PC-3 (cell line): ENCODE data around the gene MIP. TPM values are rescaled to one million over a fixed set of nuclear protein-coding genes. Genes with fewer than 3 reads are reported as not detected.

Experiments
- ATAC-seq: fragments of 200-7000 bp; cut with Tn5 transposase; 2 replicates; pipeline ENCODE4 v1.9.1; 2020; ENCODE audit warnings: mild to moderate bottlenecking, moderate library complexity
- BruUV-seq: library from RNA; stranded (reverse); fragments of 400-500 nt; replicated peaks from 2 replicates; lab custom pipeline; 2021; lab: Mats Ljungman, UMichigan
- CTCF ChIA-PET: fragments of 300-600 bp; sonication (Branson Sonifier 250); formaldehyde crosslinking; loops from one replicate; lab custom pipeline; 2022; ENCODE audit warnings: antibody characterized with exemption; lab: Charles Lee
- POLR2A ChIA-PET: fragments of 300-600 bp; sonication (Branson Sonifier 250); formaldehyde crosslinking; loops from one replicate; lab custom pipeline; 2022; ENCODE audit warnings: antibody characterized with exemption; ENCODE audit not compliant: unreplicated experiment; lab: Charles Lee
- DNase-seq: peaks from one replicate; pipeline ENCODE4 v3.0.0-alpha.2; 2015
- H2AFZ ChIP-seq: fragments of 300-600 bp; sonication (generic); 2 replicates; pipeline ENCODE4 v1.6.0; 2016; ENCODE audit warnings: antibody characterized with exemption, low read length
- H3F3A ChIP-seq: fragments of 300-600 bp; sonication (generic); one replicate; pipeline ENCODE4 v1.6.0; 2017; ENCODE audit warnings: antibody characterized with exemption, low read length, control low read depth, mild to moderate bottlenecking; ENCODE audit not compliant: unreplicated experiment
- H3K27ac ChIP-seq: fragments of 300-600 bp; sonication (generic); 2 replicates; pipeline ENCODE4 v1.5.1; 2016; ENCODE audit warnings: mild to moderate bottlenecking, low read length
- H3K27me3 ChIP-seq: fragments of 300-600 bp; sonication (generic); 2 replicates; pipeline ENCODE4 v1.6.1; 2016; ENCODE audit warnings: low read length, mixed read lengths
- H3K36me3 ChIP-seq: fragments of 300-600 bp; sonication (generic); 2 replicates; pipeline ENCODE4 v1.6.1; 2016; ENCODE audit warnings: low read depth, mixed run types, low read length, mixed read lengths
- H3K4me1 ChIP-seq: fragments of 300-600 bp; sonication (generic); 2 replicates; pipeline ENCODE4 v1.5.1; 2016; ENCODE audit warnings: low read length; ENCODE audit not compliant: insufficient read depth
- H3K4me2 ChIP-seq: fragments of 300-600 bp; sonication (generic); 2 replicates; pipeline ENCODE4 v1.6.0; 2016; ENCODE audit warnings: low read length
- H3K4me3 ChIP-seq: fragments of 300-600 bp; sonication (generic); 2 replicates; pipeline ENCODE4 v1.5.1; 2016; ENCODE audit warnings: mild to moderate bottlenecking, low read length, mixed read lengths
- H3K79me2 ChIP-seq: fragments of 300-600 bp; sonication (generic); 2 replicates; pipeline ENCODE4 v1.6.1; 2017; ENCODE audit warnings: low read length, mixed read lengths
- H3K9ac ChIP-seq: fragments of 300-600 bp; sonication (generic); 2 replicates; pipeline ENCODE4 v1.6.0; 2016; ENCODE audit warnings: mild to moderate bottlenecking, low read length
- H3K9me2 ChIP-seq: fragments of 300-600 bp; sonication (generic); replicated peaks from 2 replicates; pipeline ENCODE4 v1.6.1; 2016; ENCODE audit warnings: mixed run types, low read length, mixed read lengths
- H3K9me3 ChIP-seq: fragments of 300-600 bp; sonication (generic); 2 replicates; pipeline ENCODE4 v1.6.1; 2016; ENCODE audit warnings: low read length, mixed read lengths
- H4K20me1 ChIP-seq: fragments of 300-600 bp; sonication (generic); 2 replicates; pipeline ENCODE4 v1.6.1; 2016; ENCODE audit warnings: low read length, mixed read lengths
- CTCF ChIP-seq: fragments of 300-600 bp; sonication (generic); conservative IDR thresholded peaks from 2 replicates; pipeline ENCODE4 v1.5.1; 2017; ENCODE audit warnings: antibody characterized with exemption, low read depth, mild to moderate bottlenecking, low read length
- EZH2 ChIP-seq: fragments of 300-600 bp; sonication (generic); IDR thresholded peaks from one replicate; pipeline ENCODE4 v1.6.1; 2017; ENCODE audit warnings: antibody characterized with exemption, mild to moderate bottlenecking, low read length; ENCODE audit not compliant: unreplicated experiment
- EZH2phosphoT487 ChIP-seq: fragments of 300-600 bp; sonication (generic); IDR thresholded peaks from 2 replicates; pipeline ENCODE4 v1.6.1; 2018; ENCODE audit warnings: mild to moderate bottlenecking, antibody characterized with exemption, low read length, borderline replicate concordance
- intact Hi-C: fragments of 100-400 bp; cut with micrococcal nuclease; formaldehyde crosslinking; loops from 2 replicates; pipeline ENCODE4 v1.9.0; 2023
- total RNA-seq: library from RNA; depleted of rRNA; stranded (reverse); fragments of >200 nt; gene quantifications from 2 replicates; pipeline ENCODE4 v1.2.3, GENCODE V29; 2014

MIP gene
- total RNA-seq, 1 experiment from 2014 or later: not detected

DNA sequence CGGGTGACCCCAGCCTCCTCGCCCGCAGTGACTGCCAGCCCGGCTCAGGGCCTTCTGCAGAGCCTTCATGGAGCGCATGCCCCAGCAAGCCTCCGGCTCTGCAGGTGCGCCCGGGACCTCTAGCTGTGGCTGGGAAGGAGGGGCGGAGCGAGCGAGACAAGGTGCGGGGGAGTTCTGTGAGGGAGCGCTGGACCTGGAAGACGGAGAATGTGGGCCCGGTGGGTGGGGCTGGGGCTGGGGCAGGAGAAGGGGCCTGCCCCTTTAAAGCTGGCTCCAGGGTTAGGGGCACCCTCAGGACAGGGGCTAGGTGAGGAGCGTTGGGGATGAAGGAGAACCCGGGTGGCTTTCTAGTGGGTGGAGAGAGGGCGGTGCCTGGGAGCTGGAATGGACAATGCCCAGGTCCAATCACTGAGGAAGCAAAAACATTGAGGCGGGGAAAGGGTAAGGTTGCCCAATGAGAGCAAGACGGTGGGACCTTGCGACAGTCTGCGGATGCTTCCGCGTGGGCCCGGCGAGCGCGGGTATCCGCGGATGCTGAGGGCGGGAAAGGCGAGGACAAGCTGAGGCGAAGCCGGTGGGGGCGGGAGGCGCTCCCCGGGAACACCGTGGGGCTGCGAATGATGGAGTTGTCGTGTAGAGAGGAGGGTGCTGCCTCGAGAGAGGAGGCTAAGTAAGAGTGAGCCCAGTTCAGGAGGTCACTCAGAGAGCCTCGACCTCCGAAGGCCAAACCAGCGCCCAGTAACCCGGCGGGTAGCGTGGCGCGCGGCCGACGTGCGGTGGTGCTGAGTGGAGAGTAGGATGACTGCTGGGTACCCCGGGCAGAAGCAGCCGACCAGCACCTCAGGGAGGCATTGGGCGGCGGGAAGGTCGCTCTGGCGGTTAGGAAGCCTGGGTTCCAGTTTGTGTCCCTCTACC, 33.8 kb upstream of the MIP start, which contains the start of gene GLS2:
TSS of gene GLS2 (minus strand) at position 121 of the 915 bp plus-strand sequence. CDS start at position 78, 43 bp downstream.
- H3K27me3 ChIP-seq: no peaks in the 10 kb centered on the region
- peak within 1 kb of the TSS; percentile 96 for H2AFZ ChIP-seq
- peak within 1 kb of the TSS; percentile 34 for H3K9ac ChIP-seq
- H3K79me2 ChIP-seq: no peaks in the 10 kb centered on the region
- H3K4me3 ChIP-seq: peak within 1 kb of the TSS; percentile 84
- peaks cover 5% of the 10 kb centered on the region; the same call in 1 of the 2 replicates for H3K4me1 ChIP-seq
- DNase-seq: peak; percentile 84
- no peaks in the 10 kb centered on the region for H3K9me2 ChIP-seq
- intact Hi-C loops: no loop called here
- no peak within 1 kb of the TSS for H3K27ac ChIP-seq
- ChIA-PET CTCF (interaction anchor here (0.6 kb wide), 1 partner anchor 158 kb away, joined by 3 read pairs; no protein-coding TSS in a partner anchor), POLR2A (interaction anchor here (0.5 to 0.7 kb wide), 2 partner anchors 131 to 444 kb away, joined by 3 read pairs; no protein-coding TSS in a partner anchor)
- TF ChIP-seq EZH2 (no peak), EZH2phosphoT487 (no peak), CTCF (no peak)
- H3K9me3 ChIP-seq: no peaks in the 10 kb centered on the region
- ATAC-seq: peak; percentile 95
- H4K20me1 ChIP-seq: no peaks in the 10 kb centered on the region
- H3F3A ChIP-seq: no peaks in the 10 kb centered on the region
- H3K4me2 ChIP-seq: peak within 1 kb of the TSS; percentile 100
- no peaks in the 10 kb centered on the region for H3K36me3 ChIP-seq
- BruUV-seq: no TSS peak

- TF ChIP-seq CTCF: no peak
- no peaks in the 10 kb centered on the region for H3K27me3 ChIP-seq
- H4K20me1 ChIP-seq: no peaks in the 10 kb centered on the region
- ChIA-PET CTCF (no interaction called here), POLR2A (no interaction called here)
- intact Hi-C loops: no loop called here
- H3K9me3 ChIP-seq: no peaks in the 10 kb centered on the region
- no peaks in the 10 kb centered on the region for H3K36me3 ChIP-seq
- peaks cover 5% of the 10 kb centered on the region; the same call in 1 of the 2 replicates for H3K4me1 ChIP-seq
- ATAC-seq (peak; percentile 63), DNase-seq (peak; percentile 41)
- BruUV-seq: no TSS peak
- H3F3A ChIP-seq: no peaks in the 10 kb centered on the region
- no peaks in the 10 kb centered on the region for H3K9me2 ChIP-seq
- peak overlapping the region; percentile 84 for H3K4me3 ChIP-seq
- no peak overlapping the region for H3K27ac ChIP-seq
- H3K9ac ChIP-seq: peak overlapping the region; percentile 34
- H3K4me2 ChIP-seq: peak overlapping the region; percentile 100
- H2AFZ ChIP-seq: peak overlapping the region; percentile 96
- no peaks in the 10 kb centered on the region for H3K79me2 ChIP-seq
Measured at GRCh38 chr12:56487448-56488040, 33.1 kb upstream of the MIP start.
